Nucleus accumbens (tissue), 56 donors: ENCODE results near the gene MACROD2.
"Not testable (repeated sequence)": the region's sequence is repeated elsewhere in the genome, so short reads cannot be mapped to it uniquely, and the experiment has no call there.

Source experiments
- DNase-seq, 56 donors: peaks; one replicate each; lab custom pipeline; 2025; lab: John Stamatoyannopoulos, UW

The MACROD2 gene

DNA sequence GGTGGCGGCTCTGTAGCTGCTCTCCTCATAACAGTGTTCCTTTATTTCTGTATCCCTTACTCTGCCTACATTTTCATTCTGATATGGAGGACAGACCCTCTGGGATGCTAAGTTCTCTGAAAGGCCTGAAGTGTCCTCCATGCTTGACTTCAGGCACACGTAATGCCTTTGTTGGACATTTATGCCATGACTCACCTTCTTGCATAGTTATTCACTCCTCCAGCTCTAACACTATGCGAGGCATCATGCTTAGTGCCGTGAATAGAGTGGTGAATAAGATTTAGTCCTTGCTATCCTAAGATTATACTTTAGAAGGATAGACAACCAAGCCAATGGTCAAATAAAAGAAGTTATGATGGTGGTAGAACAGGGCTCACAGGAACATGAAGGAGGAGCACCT is 1103.0 kb downstream of the MACROD2 start:
- no peak for DNase-seq

DNA sequence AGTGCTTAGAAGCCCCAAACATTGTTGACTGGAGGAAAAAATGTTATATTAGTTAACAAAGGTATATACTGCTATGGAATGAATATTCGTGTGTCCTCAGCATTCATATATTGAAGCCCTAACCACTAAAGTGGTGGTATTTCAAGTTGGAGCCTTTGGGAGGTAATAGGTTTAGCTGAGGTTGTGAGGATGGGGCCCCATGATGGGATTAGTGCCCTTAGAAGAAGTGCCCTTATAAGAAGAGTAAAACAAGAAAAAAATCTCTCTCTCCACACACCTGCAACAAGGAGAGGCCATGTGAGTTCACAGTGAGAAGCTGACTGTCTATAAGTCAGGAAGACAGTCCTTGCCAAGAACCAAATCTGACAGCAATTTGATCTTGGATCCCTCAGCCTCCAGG is 1103.8 kb downstream of the MACROD2 start:
- no peak for DNase-seq

DNA sequence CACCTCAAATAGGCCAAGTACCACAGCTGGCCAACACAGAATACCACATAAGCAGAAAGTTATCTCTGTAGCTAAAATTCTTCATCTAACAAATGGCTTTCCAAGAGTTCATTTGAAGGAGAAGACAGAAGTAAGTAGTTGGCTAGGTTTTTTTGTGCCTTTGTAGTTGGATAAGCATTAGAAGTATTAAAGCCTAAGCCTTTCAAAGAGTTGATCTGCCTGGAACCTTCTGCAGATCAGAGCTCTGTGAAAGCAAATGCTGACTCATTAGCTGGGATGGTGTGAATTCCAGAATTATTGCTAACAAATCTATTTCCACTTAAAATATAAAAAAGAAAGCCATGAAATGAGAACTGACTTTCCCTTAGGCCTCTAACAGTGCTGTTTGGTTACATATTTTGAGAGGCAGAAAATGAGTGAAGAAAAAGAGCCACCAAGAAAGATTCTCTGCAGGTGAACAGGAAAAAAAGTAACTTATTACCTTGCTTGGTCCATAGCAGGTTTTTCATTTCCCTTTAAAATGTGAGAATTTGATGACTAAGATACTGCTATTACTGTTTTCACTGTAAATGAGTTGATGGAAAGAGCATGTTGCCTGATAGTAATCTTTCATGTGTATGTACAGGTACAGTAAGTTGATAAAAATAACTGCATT is 1105.3 kb downstream of the MACROD2 start:
- DNase-seq: no peak

DNA sequence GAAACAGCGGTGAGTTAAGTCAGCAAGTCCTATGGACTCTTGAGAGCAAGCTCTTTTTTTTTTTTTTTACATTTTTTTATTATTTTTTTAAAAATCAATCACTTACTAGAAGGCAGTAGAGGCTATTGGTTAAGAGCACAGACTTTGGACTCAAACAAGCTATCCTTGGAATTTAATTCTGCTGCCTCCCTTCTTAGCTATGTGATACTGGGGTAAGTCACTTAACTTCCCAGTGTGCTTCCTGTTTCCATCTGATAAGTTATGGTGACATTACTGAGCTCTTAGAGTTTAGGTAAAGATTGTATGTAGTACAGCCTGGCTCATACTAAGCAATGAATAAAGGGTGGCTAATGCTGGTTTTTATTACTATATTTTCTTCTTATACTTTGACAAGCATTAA is 1112.6 kb downstream of the MACROD2 start:
- no peak for DNase-seq

DNA sequence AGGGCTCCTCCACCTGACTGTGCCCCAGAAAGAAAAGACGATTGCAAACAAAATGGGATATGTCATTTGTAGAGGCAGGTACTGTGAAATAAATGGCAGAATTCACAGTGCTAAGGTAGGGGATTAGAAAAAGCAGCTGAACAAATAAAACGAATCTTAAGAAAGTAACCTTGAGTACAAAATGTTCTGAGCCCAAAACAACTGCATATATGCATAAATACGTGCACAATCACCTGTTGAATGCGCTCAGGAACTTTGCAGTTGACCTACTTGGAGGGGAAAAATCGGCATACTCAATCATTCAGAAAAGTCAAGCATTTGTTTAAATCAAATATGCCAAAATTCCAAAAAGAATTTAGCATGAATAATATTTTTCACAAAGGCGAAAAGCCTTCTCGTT is 1114.2 kb downstream of the MACROD2 start:
- no peak for DNase-seq

DNA sequence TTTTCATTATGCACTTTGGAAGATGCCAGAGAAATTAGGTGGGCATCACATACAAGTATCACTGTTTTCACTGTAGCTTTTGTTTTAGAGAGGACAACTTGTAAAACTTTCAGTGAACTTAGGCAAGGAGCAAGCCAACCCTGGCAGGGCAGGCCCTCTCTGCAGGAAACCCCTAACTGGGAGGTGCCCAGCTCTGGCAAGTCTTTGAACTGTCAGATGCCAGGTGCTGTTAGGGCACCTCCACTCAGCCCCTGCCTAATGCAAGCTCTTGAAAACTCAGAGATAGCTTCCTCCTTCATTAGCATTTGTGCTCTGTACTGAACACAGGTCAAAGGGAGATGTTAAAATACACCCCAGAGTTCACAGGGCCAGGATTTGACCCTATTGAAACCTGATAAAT is 1116.3 kb downstream of the MACROD2 start:
- DNase-seq: no peak

DNA sequence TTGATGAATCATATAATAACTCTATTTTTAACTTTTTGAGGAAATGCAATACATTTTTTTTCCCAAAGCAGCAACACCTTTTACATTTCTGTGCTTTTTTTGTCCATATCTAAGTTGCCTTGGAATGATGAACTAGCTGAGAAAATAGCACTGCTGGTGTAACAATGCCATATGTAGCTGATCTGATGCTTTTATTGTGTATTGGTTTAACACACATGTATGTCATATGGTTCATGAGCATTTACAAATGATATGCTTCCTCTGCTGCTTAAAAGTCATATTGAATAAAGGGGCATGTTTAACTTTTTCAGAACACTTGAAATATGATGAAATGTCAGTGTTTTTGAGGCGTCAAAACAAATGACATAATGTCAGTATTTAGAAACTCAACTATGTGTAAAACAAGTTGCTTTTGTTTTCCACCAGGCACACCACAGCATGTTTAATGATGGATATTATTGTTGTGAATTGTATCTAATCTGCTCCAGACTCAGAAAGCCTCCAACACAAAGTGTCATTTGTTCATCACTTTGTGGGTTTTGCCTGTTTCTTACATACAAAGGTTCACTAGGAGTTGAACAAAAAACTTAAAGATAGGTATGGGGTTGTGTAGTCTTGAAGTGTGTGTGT is 1117.9 kb downstream of the MACROD2 start:
- DNase-seq: no peak

DNA sequence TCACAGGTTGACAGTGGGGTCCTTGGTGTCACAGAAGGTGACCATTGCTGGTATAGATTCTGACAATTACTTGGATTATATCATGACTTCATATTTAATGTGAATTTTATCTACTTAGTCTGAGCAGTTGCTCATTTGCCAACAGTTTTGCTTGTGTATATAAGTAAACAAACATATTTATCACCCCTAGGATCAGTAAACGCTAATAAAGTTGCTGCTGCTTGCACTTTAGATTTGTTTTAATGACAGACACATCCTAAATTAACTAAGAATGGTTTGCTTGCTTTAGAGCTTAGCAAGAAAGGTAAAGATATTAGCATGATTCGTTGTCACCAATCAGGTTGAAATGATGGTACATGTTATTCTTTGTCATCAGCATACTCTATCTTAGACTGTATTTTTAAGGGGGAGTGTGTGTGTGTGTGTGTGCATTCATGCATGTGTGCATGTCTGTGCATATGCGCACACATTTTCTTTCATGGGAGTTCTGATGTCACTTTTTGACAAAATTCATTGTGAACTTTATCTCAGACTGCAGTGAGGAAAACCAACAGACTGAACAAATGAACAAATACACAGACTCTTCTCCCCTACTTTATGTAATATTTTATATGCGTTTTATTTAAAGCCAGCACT is 1124.7 kb downstream of the MACROD2 start:
- DNase-seq: no peak

DNA sequence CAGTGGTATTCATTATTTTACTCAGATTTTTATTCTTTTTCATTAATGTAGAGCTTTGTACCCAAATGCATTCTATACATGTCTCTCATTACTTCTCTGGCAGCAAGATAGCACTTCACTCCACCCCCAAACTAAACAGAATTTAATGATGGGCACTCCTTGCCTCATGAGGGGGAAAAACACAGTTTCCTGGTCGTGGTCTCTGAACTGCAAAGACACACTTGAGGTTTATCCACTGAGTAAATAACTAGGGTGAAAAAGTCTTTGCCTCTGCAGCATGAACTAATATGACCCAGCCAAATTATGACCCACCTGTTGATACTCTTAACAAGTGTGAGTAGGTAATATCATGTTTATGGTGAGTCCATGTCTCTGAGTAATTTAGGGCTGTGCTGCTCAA is 1127.3 kb downstream of the MACROD2 start:
- DNase-seq: no peak

DNA sequence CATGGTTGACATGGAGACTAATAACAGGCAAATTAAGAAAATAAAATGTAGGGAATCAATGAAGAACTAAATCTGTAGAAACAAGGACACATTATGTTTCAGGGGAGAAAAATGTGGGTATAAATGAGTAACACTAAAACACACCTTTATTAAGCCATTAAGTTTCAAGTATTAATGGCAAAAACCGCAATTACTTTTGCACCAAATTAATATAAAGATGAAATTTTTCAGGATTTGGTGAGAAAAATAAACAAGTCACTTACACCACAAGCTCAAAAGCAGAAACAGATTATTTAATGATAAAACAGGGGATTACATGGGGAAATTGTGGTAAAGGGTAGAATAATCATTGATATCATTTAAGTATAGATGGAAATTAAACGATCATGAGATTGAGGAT is 1135.9 kb downstream of the MACROD2 start:
- DNase-seq: no peak

DNA sequence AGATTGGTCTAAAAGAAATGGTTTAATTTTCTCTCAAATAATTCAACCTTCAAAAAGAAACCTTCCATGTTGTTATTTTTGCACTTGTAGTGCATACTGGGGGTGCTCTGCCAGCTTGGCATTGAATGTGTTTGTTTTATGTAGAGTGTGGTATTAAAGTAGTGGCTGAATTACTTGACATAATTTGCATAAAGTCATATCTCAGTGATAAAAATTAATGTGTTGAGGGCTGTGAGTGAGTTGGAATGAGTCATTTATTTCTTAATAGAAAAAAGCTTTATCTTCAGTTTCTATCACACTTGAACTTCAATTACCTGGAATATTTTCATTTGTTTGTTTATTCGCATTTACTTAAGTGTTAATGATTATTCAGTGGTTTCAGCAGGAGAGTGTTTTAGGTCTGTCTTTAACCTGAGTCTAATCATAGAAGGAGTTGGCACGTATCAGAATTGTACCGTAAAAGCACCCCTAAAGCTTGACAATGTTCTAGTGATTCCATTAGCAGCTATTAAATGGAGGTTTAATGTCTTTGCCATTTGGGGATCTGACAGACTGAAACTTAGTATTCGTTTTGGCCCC is 1143.3 kb downstream of the MACROD2 start:
- DNase-seq: no peak

DNA sequence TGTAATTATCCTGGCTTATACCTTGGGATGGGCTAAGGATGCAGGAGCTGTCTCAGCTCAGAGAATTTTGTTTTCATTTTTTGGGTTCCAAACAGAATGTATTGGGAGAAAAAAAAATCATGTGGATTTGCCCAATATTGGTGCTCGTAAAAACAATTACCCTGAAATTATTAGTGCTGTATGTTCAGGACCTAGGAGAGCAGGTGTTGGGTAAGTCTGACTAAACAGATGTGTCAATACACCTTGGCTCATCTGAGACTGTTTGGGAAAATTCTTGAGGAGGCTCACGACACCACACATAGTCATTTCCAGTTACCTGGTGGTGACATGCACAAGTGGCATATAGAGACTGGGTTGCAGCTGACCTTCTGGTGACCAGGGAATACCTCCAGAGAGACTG is 1144.2 kb downstream of the MACROD2 start:
- no peak for DNase-seq

DNA sequence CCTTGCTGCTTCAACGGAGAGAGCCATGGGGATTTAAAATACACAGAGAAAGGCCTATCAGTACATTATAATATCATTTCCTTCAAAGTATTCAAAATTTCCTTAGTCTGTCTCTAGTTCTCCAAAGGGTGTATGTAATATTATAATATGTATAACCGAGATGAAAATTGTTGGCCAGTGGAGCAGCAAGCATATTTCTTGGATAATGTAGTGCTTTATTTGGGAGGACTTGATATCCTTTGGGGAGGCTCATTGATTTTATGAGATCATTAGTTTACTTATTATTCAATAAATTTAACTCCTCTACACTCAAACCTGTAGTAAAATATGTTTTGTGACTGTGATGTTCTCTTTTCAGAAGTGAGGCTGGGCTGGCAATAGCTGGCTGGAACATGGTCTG is 1145.0 kb downstream of the MACROD2 start:
- no peak for DNase-seq

DNA sequence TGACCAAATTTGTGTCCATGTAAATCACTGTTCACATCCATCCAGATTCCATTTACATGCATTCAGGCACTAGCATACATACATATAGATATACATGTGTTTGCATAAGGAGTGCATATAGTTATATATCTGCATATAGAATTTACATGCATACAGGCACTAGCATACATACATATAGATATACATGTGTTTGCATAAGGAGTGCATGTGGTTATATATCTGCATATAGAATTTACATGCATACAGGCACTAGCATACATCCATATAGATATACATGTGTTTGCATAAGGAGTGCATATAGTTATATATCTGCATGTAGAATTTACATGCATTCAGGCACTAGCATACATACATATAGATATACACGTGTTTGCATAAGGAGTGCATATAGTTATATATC is 1145.6 kb downstream of the MACROD2 start:
- DNase-seq: not testable (repeated sequence)

DNA sequence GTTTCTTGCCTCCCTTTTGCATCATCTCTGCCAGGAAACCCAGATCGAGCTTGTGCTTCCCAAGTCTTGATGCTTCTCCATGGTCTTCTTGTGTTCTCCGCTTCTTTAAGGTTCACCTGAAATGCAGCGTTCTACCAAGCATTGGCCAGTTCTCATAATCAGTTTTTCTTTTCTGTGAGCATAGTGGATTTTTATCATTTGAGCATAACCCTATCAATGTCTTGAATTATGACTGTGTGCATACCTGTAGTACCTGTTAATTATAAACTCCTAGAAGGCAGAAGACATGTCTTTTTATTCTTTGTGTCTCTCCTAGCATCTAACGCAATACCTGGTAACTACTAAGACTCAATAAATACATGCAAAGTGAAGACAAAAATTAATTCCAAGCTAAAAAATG is 1146.5 kb downstream of the MACROD2 start:
- no peak for DNase-seq

DNA sequence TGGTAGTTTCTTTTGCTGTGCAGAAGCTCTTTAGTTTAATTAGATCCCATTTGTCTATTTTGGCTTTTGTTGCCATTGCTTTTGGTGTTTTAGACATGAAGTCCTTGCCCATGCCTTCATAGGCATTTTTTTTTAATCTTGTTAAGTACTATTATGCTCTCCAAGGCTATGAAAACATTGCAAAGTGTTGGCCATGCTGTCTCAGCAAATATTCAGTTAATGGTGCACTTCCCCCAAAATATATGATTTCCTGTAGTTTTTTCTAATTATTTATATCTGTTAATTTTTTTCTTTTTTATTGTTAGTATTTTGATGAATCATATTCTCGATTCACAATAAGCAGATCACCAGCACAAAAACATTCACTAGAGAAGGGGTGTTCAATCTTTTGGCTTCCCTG is 1148.2 kb downstream of the MACROD2 start:
- no peak for DNase-seq

DNA sequence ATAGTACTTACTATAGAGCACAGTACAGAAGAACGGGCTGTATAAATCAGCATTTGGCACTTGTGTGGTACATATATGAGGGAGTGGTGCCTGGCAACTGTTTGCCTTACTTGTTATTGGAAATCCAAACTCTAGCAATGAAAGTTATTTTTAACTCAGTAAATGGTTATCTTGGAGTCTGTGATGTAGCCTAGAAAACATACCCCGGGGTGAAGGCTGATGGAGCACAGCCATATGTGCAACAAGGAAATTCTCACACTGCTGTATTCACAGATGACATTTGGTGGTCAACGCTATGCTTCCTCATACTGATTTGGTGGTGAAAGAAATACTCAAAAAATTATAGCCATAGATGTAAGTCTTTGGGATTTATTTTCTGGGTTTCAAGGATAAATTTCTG is 1149.6 kb downstream of the MACROD2 start:
- DNase-seq: no peak

DNA sequence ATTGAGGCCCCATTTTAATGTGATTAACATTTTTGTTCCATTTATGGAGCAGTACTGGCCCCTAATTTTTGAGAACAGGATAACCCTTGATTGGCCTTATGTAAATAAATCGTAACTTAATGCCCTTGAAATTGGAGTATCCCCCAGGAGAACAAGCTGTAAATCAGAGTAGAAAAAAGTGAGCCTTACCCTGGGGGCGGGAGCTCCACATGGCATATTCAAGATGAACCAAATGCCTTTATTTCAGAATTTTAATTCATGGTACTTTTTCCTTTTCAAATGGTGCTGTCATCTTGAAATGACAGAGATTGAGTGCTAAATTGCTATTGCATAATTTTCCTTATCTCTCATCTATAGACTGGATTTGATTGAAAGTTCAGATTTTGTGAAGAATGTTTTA is 1151.6 kb downstream of the MACROD2 start:
- DNase-seq: no peak

DNA sequence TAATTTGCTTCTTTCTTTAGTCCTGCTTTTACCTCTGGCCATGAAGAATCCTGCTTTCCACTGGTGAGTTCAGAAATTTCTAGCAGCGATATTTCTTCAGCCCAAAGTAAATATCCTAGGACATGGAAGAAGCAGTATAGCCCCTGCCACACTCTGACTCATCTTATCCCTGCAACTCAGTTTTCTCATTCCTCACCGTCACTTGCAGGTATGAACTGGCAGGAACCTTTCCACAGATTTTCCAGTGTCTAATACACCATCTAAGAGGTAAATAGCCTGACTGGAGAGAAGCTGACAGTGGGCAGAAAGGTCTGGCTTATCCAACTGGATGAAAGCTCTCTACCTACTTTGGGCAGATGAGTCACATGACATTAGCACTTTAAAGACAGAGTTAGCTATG is 1158.8 kb downstream of the MACROD2 start:
- no peak for DNase-seq

DNA sequence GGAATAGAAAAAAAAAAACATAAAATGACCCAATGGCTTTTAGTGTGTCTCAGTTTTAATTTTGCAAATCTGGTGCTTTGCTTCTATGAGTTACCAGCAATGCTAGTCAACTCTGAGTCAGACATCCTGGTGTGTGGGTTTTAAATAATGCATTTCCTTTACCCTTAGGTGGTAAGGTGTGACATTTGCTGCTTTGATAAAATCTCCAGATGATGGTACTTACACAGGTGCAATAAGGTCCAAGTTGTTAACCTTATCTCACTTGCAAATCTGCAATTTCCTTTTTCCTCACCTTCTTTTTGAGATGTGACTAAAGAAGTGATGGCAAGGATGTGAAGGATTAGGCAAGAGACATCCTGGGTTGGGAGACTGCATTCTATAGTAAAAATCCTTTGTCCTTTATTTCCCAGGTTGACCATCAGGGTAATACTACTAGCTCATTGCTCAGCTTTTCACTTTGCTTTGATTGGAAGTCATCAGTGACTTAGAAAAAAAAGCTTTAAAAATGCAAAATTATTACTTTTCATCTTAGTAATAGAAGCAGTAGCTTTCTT is 1160.6 kb downstream of the MACROD2 start:
- no peak for DNase-seq

DNA sequence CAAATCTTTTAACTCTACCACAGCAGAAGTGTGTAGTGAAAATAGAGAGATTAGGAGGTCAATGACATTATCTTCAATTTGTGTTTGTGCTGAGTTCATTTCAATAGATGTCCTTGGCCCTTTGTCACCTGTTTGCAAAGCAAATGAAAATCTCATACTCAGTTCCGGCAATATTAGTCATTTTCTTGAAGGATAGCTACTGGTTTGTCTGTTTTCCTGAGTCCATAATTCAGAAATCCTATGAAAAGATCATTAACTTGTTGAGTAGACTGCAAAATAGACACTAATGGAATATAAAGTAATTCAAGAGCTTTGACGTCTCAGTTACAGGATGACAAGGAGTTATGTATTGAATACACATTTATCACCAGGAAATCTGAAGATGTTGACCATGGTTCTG is 1163.2 kb downstream of the MACROD2 start:
- no peak for DNase-seq
